Loucy (cell line): ENCODE measurements around the gene PTGDR2.

ENCODE experiments used
- H2AFZ ChIP-seq: fragments of 200-600 bp; sonication (generic); 2 replicates; pipeline ENCODE4 v1.6.0; 2016; ENCODE audit warnings: antibody characterized with exemption, mild to moderate bottlenecking, low read length, moderate library complexity
- H3F3A ChIP-seq: fragments of 200-600 bp; 2 replicates; pipeline ENCODE4 v1.6.0; 2016; ENCODE audit warnings: antibody characterized with exemption, low read depth, mild to moderate bottlenecking
- H3K27me3 ChIP-seq: fragments of 200-600 bp; sonication (generic); 2 replicates; pipeline ENCODE4 v1.6.1; 2014; ENCODE audit warnings: low read length, mild to moderate bottlenecking; ENCODE audit not compliant: insufficient read depth, poor library complexity, severe bottlenecking
- H3K36me3 ChIP-seq: fragments of 200-600 bp; sonication (generic); 2 replicates; pipeline ENCODE4 v1.6.1; 2016; ENCODE audit warnings: low read length; ENCODE audit not compliant: insufficient read depth
- H3K4me1 ChIP-seq: fragments of 200-600 bp; sonication (generic); 2 replicates; pipeline ENCODE4 v1.5.1; 2014; ENCODE audit warnings: low read length, mild to moderate bottlenecking; ENCODE audit not compliant: insufficient read depth, poor library complexity, severe bottlenecking
- H3K4me2 ChIP-seq: fragments of 200-600 bp; sonication (generic); 2 replicates; pipeline ENCODE4 v1.6.0; 2014; ENCODE audit warnings: antibody characterized with exemption, low read length, low read depth, mild to moderate bottlenecking; ENCODE audit not compliant: poor library complexity, severe bottlenecking
- H3K4me3 ChIP-seq: fragments of 200-600 bp; sonication (generic); 2 replicates; pipeline ENCODE4 v1.5.1; 2014; ENCODE audit warnings: low read length, mild to moderate bottlenecking, mixed read lengths; ENCODE audit not compliant: poor library complexity, severe bottlenecking
- H3K79me2 ChIP-seq: fragments of 200-600 bp; sonication (generic); 2 replicates; pipeline ENCODE4 v1.6.1; 2014; ENCODE audit warnings: low read length; ENCODE audit not compliant: insufficient read depth
- H3K9ac ChIP-seq: fragments of 200-600 bp; sonication (generic); 2 replicates; pipeline ENCODE4 v1.6.0; 2014; ENCODE audit warnings: mild to moderate bottlenecking, low read depth, low read length, moderate library complexity; ENCODE audit not compliant: poor library complexity, severe bottlenecking
- H3K9me2 ChIP-seq: fragments of 200-600 bp; sonication (generic); replicated peaks from 2 replicates; pipeline ENCODE4 v1.6.1; 2016; ENCODE audit warnings: low read depth, low read length, mixed read lengths
- H3K9me3 ChIP-seq: fragments of 200-600 bp; sonication (generic); 2 replicates; pipeline ENCODE4 v1.6.1; 2014; ENCODE audit warnings: mild to moderate bottlenecking, antibody characterized with exemption, low read length, low read depth; ENCODE audit not compliant: insufficient read depth
- H4K20me1 ChIP-seq: fragments of 200-600 bp; sonication (generic); 2 replicates; pipeline ENCODE4 v1.6.0; 2014; ENCODE audit warnings: antibody characterized with exemption, low read length, mild to moderate bottlenecking; ENCODE audit not compliant: insufficient read depth, poor library complexity, severe bottlenecking
- EZH2phosphoT487 ChIP-seq: fragments of 200-600 bp; IDR thresholded peaks from 2 replicates; pipeline ENCODE4 v1.6.1; 2018; ENCODE audit warnings: antibody characterized with exemption, mild to moderate bottlenecking, moderate library complexity, borderline replicate concordance
- TF ChIP-seq, protein P1 (sequence below): fragments of 200-600 bp; sonication (generic); conservative IDR thresholded peaks from 2 replicates; pipeline ENCODE4 v1.5.1; 2014; ENCODE audit warnings: mild to moderate bottlenecking, antibody characterized with exemption, low read length

The PTGDR2 gene

DNA sequence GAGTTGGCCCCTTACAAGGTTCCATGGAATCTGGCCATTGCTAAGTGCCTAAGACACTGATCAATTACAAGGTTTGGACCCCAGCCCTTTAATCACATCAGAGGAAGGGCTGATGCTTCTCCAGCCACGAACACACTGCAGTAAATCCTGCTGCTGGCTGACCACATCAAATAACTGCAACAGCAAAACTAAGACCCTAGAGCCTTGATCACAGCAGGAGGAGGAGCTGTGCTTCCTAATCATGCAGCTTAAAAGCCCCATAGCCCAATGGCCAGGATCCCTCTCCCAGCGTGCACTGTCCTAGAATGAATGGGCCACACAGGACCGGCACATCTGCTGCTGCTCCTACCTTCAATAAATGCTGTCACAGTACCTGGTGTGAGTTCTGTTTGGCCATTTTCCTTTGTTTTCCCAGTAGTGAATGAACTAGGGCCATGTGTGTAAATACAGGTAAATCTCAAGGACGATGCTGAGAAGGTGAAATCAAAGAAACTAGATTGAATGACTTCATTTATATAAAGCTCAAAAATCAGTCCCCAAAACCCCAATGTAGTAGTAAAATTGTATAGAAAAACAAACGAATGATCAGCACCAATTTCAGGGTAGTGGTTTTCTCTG lies 24.3 kb upstream of the PTGDR2 start:
- Histone ChIP-seq H3K9ac (no peak overlapping the region), H2AFZ (no peak overlapping the region), H3F3A (no peaks in the 10 kb centered on the region), H3K4me2 (peak overlapping the region; percentile 52), H3K4me3 (peak overlapping the region; percentile 23), H3K36me3 (no peaks in the 10 kb centered on the region), H3K9me2 (no peaks in the 10 kb centered on the region), H3K27me3 (no peaks in the 10 kb centered on the region), H3K9me3 (no peaks in the 10 kb centered on the region), H3K4me1 (peaks cover 42% of the 10 kb centered on the region), H3K79me2 (no peaks in the 10 kb centered on the region), H4K20me1 (no peaks in the 10 kb centered on the region)
- TF ChIP-seq EZH2phosphoT487, result no peak
- TF ChIP-seq, protein P1, sequence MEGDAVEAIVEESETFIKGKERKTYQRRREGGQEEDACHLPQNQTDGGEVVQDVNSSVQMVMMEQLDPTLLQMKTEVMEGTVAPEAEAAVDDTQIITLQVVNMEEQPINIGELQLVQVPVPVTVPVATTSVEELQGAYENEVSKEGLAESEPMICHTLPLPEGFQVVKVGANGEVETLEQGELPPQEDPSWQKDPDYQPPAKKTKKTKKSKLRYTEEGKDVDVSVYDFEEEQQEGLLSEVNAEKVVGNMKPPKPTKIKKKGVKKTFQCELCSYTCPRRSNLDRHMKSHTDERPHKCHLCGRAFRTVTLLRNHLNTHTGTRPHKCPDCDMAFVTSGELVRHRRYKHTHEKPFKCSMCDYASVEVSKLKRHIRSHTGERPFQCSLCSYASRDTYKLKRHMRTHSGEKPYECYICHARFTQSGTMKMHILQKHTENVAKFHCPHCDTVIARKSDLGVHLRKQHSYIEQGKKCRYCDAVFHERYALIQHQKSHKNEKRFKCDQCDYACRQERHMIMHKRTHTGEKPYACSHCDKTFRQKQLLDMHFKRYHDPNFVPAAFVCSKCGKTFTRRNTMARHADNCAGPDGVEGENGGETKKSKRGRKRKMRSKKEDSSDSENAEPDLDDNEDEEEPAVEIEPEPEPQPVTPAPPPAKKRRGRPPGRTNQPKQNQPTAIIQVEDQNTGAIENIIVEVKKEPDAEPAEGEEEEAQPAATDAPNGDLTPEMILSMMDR, result no peak

DNA sequence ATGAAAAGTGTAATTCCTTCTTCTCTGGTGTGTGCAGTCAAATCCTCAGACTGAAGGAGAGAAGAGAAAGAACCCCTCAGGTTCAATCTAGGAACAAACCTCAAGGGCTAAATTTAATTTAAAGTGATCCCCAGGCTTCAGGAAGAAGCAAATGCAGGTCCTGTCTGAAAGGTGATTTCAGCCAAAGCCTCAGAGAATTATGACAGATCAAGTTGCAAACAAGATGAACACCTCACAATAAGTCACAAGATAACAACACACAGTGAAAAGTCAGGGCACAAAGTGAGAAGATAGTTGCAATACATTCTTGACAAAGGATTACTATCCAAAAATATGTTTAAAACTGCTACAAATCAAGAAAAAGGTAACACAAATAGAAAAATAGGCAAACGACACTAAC lies 23.4 kb upstream of the PTGDR2 start:
- Histone ChIP-seq H3K79me2 (no peaks in the 10 kb centered on the region), H3F3A (no peaks in the 10 kb centered on the region), H3K9ac (no peak overlapping the region), H3K27me3 (no peaks in the 10 kb centered on the region), H4K20me1 (no peaks in the 10 kb centered on the region), H3K9me3 (no peaks in the 10 kb centered on the region), H2AFZ (no peak overlapping the region), H3K4me2 (no peak overlapping the region), H3K4me1 (peaks cover 42% of the 10 kb centered on the region), H3K36me3 (no peaks in the 10 kb centered on the region), H3K9me2 (no peaks in the 10 kb centered on the region), H3K4me3 (no peak overlapping the region)
- TF ChIP-seq EZH2phosphoT487, result no peak
- TF ChIP-seq, protein P1, result no peak

DNA sequence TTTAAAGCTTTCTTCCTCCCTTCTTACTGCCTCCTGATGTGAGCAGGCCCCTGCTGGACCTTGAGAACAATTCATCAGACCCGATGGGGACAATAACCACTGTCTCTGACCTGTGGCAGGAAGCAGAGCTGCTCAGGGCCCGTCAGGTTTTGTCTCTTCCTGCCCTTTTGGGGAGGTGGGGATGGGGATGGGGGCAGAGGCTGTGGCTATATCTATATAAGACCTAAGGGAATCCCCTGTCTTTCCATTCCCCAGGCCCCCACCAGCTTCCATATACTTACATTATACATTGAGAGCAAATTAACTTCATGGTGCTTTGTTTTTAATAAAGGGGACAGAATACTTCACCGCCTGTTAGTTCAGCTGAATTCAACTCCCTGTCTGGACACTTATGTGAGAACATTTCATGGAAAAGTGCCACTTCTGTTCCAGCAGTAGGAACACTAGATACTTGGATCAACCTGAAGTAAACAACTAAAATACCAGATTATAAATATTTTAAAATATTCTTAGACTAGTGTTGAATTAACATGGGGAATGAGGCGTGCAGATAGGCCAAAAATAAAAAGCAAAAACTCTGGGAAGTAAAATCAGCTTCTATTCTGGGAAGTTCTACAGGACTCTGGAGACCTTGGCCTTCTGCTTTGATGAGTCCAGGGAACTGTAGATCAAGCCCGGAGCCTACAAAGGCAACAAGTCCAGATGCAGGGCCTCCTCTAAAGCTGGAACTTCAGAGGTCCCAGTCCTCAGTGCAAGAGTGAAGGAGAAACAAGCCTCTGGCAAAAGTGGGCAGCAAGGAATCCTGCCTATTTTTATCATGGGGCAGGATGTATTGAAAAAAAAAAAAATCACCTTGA lies 22.7 kb upstream of the PTGDR2 start:
- H3K36me3 ChIP-seq, result no peaks in the 10 kb centered on the region
- no peak for TF ChIP-seq EZH2phosphoT487
- TF ChIP-seq, protein P1, result no peak

More for the DNA sequence above, 22.7 kb upstream of the PTGDR2 start:
- Histone ChIP-seq H3F3A (no peaks in the 10 kb centered on the region), H3K9me3 (no peaks in the 10 kb centered on the region), H3K27me3 (no peaks in the 10 kb centered on the region), H3K4me2 (no peak overlapping the region), H4K20me1 (no peaks in the 10 kb centered on the region), H2AFZ (no peak overlapping the region), H3K4me3 (no peak overlapping the region), H3K9me2 (no peaks in the 10 kb centered on the region), H3K4me1 (peaks cover 47% of the 10 kb centered on the region), H3K9ac (no peak overlapping the region), H3K79me2 (no peaks in the 10 kb centered on the region)
